Adipocyte (in vitro differentiated cells): ENCODE results near the gene RBFOX1.

ENCODE experiments used
- DNase-seq: peaks from one replicate; pipeline ENCODE4 v3.0.0-alpha.2; 2015; ENCODE audit warnings: low read depth
- H3K27me3 ChIP-seq: replicated peaks from 2 replicates; pipeline ENCODE4 v1.7.0; 2013; ENCODE audit warnings: mild to moderate bottlenecking, low read length, moderate library complexity; ENCODE audit not compliant: control insufficient read depth, insufficient read depth
- H3K36me3 ChIP-seq: 2 replicates; pipeline ENCODE4 v1.7.0; 2013; ENCODE audit warnings: low read length, mild to moderate bottlenecking, moderate library complexity; ENCODE audit not compliant: control insufficient read depth, insufficient read depth, severe bottlenecking
- H3K4me1 ChIP-seq: 2 replicates; pipeline ENCODE4 v1.7.0; 2013; ENCODE audit warnings: mild to moderate bottlenecking, low read length, moderate library complexity; ENCODE audit not compliant: control insufficient read depth, insufficient read depth
- H3K4me3 ChIP-seq: 2 replicates; pipeline ENCODE4 v1.7.0; 2013; ENCODE audit warnings: mild to moderate bottlenecking, low read length, moderate library complexity
- H3K9ac ChIP-seq: 2 replicates; pipeline ENCODE4 v1.7.0; 2013; ENCODE audit warnings: mild to moderate bottlenecking, low read length, moderate library complexity
- H3K9me3 ChIP-seq: 2 replicates; pipeline ENCODE4 v1.7.0; 2013; ENCODE audit warnings: mild to moderate bottlenecking, low read length, moderate library complexity; ENCODE audit not compliant: control insufficient read depth

Gene RBFOX1

DNA sequence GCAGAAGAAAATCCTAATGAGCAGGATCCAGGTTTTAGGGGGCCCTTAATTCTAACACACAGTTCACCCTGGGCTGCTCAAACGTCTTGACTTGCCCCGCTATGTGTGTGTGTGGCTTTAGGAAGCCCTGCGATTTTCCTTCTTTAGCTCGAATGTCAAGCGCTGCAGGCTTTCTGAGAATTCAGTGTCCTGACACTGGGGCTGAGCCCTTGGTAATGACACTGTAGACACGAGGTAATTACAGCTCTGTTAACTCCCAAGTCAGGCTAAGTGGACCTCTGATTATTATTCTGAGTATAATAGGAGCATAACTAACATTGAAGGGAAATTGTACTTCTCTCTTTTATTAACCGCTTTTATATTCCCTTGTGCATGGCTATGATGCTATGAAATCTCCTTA, 202.1 kb downstream of the RBFOX1 start:
- no peak overlapping the region for H3K9ac ChIP-seq
- H3K27me3 ChIP-seq = no peaks in the 10 kb centered on the region
- H3K4me1 ChIP-seq = no peaks in the 10 kb centered on the region
- peaks cover 4% of the 10 kb centered on the region for H3K9me3 ChIP-seq
- H3K36me3 ChIP-seq = no peaks in the 10 kb centered on the region
- DNase-seq = no peak
- H3K4me3 ChIP-seq = no peak overlapping the region

DNA sequence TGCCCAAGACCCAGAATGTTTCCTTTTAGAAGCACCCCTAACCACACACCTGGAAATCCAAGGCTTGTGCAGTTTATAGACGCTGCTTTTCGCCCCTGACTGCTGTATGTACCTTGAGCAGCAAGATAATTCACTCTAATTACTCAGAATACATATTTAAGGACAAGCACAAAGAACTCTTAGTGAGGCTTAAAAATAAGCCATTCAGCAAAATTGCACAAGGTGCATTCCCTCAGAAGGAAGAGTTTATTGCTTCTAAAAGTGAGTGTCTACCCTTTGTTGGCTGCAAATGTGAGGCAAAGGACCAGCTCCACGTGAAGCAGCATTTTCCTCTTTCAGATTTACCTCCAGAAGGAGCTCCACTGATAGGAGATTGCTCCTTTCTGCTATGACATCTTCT, 208.4 kb downstream of the RBFOX1 start:
- Histone ChIP-seq H3K4me1 (no peaks in the 10 kb centered on the region), H3K4me3 (no peak overlapping the region), H3K27me3 (no peaks in the 10 kb centered on the region), H3K36me3 (no peaks in the 10 kb centered on the region), H3K9me3 (peaks cover 4% of the 10 kb centered on the region), H3K9ac (no peak overlapping the region)
- DNase-seq = no peak

DNA sequence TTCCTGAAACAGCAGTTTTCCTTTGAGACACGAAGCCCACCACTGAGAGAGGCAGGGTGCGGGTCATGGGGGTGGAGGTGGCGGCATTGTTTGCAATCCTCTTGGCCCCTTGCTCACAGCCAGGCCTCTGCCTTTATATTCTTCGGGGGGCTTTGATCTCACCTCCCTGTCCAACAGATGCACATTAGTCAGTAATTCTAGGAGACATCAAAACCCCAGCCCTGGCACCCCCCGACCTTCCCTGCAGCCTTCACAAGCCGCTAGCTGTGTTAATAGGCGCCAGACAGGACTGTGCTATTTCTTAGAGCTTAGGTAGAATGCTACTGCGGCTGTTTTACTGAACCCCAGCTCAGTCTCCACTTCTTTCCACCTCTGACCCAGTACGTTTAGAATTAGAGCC, 212.6 kb downstream of the RBFOX1 start:
- Histone ChIP-seq H3K36me3 (no peaks in the 10 kb centered on the region), H3K9me3 (no peaks in the 10 kb centered on the region), H3K27me3 (no peaks in the 10 kb centered on the region), H3K4me3 (no peak overlapping the region), H3K9ac (no peak overlapping the region), H3K4me1 (no peaks in the 10 kb centered on the region)
- DNase-seq = no peak

DNA sequence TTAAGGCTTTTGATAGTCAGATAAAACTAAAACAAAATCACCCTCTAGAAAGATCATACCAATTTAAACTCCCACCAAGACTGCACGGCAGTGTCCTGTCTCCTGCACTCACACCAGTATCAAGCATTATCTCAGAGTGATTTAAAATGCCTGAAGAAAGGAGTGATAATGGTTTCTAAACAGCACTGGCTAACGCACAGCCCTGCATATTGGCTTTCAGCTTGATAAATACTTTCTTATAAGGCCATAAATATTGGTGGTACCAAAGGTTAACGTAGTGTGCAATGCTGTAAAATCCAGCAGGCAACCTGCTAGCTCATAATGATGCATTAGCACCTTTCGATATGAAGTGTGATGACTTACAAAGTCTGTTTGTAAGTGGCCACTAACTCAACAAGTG, 214.3 kb downstream of the RBFOX1 start:
- Histone ChIP-seq H3K36me3 (no peaks in the 10 kb centered on the region), H3K4me1 (no peaks in the 10 kb centered on the region), H3K9me3 (no peaks in the 10 kb centered on the region), H3K9ac (no peak overlapping the region), H3K4me3 (no peak overlapping the region), H3K27me3 (no peaks in the 10 kb centered on the region)
- DNase-seq = no peak

DNA sequence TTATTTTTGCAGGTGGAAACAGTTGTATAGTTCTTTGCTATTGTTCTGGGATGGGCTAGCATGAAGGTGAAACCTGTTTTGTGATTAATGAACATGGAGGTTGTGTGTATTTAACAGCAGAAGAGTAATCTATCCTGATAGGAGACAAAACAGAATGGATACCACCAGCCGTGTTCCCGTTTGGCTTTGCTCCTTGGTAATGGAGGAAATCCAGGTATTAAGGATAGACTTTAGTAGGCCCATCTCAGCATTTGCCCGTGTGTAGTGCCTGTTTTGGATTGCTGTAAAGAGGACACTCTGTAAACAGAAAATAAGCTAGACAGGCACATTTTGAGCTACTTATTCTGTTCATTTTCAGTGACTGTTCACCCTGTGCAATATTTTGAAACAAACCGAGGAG, 215.1 kb downstream of the RBFOX1 start:
- H3K9me3 ChIP-seq = no peaks in the 10 kb centered on the region
- no peak overlapping the region for H3K4me3 ChIP-seq
- DNase-seq = no peak
- no peak overlapping the region for H3K9ac ChIP-seq
- no peaks in the 10 kb centered on the region for H3K4me1 ChIP-seq
- no peaks in the 10 kb centered on the region for H3K36me3 ChIP-seq
- H3K27me3 ChIP-seq = no peaks in the 10 kb centered on the region

DNA sequence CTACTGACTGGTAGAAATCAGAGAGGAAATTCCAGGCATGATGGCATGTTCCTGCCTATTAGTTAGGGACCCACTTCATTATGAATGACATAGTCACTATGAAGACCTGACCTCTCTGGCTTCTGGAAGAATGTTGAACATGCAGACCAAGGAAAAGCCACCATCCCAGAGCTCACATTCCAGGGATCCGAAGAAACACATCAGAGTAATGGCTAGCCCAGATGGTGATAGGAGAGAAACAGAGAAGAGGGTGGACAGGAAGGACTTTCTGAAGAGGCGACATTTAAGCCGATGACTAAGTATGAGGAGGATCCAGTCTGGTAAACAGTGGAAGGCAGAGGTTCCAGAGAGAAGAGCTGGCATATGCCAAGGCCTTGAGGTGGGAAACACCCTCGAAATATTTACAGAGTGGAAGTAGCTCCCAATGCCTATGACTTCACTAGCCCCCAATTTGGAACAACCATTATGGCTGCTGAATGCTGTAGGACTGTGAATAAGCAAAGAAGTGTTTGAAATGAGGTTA, 216.2 kb downstream of the RBFOX1 start:
- no peaks in the 10 kb centered on the region for H3K4me1 ChIP-seq
- no peak for DNase-seq
- no peak overlapping the region for H3K4me3 ChIP-seq
- no peaks in the 10 kb centered on the region for H3K27me3 ChIP-seq
- no peak overlapping the region for H3K9ac ChIP-seq
- no peaks in the 10 kb centered on the region for H3K9me3 ChIP-seq
- H3K36me3 ChIP-seq = no peaks in the 10 kb centered on the region

DNA sequence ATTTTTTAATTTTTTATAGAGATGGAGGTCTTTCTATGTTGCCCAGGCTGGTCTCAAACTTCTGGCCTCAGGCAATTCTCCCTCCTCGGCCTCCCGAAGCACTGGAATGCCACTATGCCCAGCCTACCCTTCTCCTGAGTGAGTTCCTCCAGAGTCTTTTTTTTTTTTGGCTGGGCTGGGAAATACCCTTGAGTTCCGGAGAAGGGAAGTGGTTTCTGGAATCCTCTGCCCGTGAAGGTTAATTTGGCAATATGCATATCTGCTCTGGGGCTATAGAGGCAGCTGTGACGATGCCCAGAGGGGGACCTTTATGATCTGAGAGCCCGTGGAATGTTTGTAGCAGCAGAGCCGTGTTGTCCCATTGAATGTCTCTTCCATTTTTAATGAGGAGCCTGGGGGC, 217.5 kb downstream of the RBFOX1 start:
- Histone ChIP-seq H3K27me3 (no peaks in the 10 kb centered on the region), H3K4me3 (no peak overlapping the region), H3K9me3 (no peaks in the 10 kb centered on the region), H3K36me3 (no peaks in the 10 kb centered on the region), H3K4me1 (no peaks in the 10 kb centered on the region), H3K9ac (no peak overlapping the region)
- no peak for DNase-seq

DNA sequence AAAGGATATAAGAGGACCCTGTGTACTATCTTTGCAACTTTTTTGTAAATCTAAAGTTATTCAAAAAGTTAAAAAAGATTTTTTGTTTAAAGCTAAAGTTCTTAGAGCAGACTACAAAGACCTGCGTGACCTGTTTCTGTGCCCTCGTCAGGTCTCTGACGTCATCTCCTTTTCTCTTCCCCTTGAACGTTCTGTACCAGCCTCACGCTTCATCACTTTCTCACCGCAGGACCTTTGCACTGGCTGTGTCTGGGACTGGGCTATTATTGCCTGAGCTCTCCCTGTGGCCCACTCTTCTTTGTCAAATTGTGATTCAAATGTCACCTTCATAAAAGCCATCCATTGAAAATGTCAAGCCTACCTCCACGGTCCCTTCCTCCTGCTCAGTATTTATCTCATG, 222.8 kb downstream of the RBFOX1 start:
- H3K36me3 ChIP-seq = no peaks in the 10 kb centered on the region
- H3K4me3 ChIP-seq = no peak overlapping the region
- H3K4me1 ChIP-seq = no peaks in the 10 kb centered on the region
- DNase-seq = no peak
- no peak overlapping the region for H3K9ac ChIP-seq
- no peaks in the 10 kb centered on the region for H3K27me3 ChIP-seq
- H3K9me3 ChIP-seq = no peaks in the 10 kb centered on the region

DNA sequence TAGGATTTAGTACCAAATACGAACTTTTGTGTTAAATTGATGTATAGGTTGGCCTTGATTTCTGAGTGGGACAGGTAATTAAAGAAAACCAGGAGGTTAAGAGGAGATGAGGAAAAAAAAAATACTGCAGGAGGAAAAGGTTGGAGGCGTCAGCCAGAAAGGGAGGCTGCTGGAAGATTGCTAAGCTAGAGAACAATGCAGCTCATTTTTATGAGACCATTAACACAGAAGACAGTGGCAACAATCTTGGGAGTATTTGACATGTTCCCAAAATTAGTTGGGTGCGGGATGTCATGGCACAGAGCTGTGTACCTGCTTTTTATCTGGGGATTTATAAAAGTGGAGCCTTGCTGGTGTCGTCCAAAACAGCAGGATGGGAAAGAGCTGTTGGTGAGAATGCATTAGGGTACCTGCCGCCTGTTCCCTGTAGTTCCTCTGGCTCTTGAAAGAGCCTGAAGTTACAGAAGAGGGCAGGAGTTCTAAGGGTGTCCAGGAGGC, 229.3 kb downstream of the RBFOX1 start:
- H3K9me3 ChIP-seq = no peaks in the 10 kb centered on the region
- no peak for DNase-seq
- no peak overlapping the region for H3K9ac ChIP-seq
- H3K36me3 ChIP-seq = no peaks in the 10 kb centered on the region
- H3K27me3 ChIP-seq = no peaks in the 10 kb centered on the region
- no peaks in the 10 kb centered on the region for H3K4me1 ChIP-seq
- no peak overlapping the region for H3K4me3 ChIP-seq

DNA sequence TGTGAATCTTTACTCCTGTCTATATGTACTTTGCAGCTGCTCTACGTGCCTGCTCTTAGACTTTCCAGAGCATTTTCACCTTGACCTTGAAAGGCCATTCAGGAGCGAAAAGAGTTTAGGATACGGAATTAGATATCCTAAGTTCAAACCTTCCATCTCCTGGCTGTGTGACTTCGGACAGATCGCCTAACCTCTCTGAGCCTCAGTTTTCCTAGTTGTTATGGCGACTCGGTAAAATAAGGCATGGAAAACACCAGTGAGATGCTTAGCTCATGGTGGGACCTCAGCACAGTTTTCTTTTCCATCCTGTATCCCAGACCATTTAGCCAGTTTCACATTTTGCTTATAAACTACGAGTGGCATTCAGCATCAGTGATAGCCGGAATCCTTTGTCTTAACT, 233.7 kb downstream of the RBFOX1 start:
- DNase-seq = no peak
- Histone ChIP-seq H3K27me3 (no peaks in the 10 kb centered on the region), H3K4me3 (no peak overlapping the region), H3K9me3 (no peaks in the 10 kb centered on the region), H3K36me3 (no peaks in the 10 kb centered on the region), H3K9ac (no peak overlapping the region), H3K4me1 (no peaks in the 10 kb centered on the region)

DNA sequence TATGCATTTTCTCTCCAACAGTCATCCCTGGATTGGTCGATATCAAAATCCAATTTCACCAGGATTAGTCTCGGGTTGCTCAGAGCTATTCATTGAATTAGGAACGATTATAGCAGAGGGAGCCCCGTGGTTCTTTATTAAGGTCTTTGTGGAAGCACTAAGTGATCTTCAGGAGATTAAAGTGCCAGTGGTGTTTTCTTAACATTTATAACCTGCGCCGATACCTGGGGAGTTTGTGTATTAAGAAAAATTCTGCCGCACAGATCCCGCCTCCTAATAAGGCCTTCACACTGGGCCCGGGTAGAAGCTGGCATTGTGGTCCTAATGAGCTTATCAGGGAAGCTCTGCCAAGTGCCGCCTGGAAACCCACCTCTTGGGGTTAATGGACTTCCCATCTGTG, 238.7 kb downstream of the RBFOX1 start:
- Histone ChIP-seq H3K36me3 (no peaks in the 10 kb centered on the region), H3K9me3 (no peaks in the 10 kb centered on the region), H3K4me1 (no peaks in the 10 kb centered on the region), H3K9ac (no peak overlapping the region), H3K4me3 (no peak overlapping the region), H3K27me3 (no peaks in the 10 kb centered on the region)
- DNase-seq = no peak

DNA sequence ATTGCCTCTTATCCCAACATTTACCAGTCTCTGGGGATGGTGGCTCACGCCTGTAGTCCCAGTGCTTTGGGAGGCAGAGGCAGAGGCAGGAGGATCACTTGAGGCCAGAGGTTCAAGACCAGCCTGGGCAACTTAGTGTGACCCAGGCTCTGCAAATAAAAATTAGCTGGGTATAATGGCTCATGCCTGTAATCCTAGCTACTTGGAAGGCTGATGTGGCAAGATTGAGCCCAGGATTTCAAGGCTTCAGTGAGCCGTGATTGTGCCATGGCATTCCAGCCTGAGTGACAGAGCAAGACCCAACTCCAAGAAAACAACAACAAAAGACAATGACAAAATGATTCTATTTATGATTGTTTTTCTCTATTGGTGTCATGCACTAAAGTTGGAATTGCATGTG, 244.9 kb downstream of the RBFOX1 start:
- H3K36me3 ChIP-seq = no peaks in the 10 kb centered on the region
- no peak overlapping the region for H3K4me3 ChIP-seq
- no peak overlapping the region for H3K9ac ChIP-seq
- H3K9me3 ChIP-seq = no peaks in the 10 kb centered on the region
- DNase-seq = no peak
- H3K27me3 ChIP-seq = no peaks in the 10 kb centered on the region
- H3K4me1 ChIP-seq = no peaks in the 10 kb centered on the region
